B cell (primary cell): ENCODE data around the gene RDH13. TPM values are rescaled to one million over a fixed set of nuclear protein-coding genes. Genes with fewer than 3 reads are reported as not detected.

Experiments
- ATAC-seq: fragments of 200-7000 bp; cut with Tn5 transposase; one replicate; pipeline ENCODE4 v1.10.0; 2021; ENCODE audit warnings: low read depth, mild to moderate bottlenecking, moderate number of reproducible peaks, moderate library complexity
- CTCF ChIA-PET: fragments of 350-600 bp; sonication (Branson Sonifier 250); formaldehyde crosslinking; loops from one replicate; lab custom pipeline; 2021; ENCODE audit warnings: antibody characterized with exemption, inconsistent platforms; lab: Charles Lee
- POLR2A ChIA-PET: fragments of 350-600 bp; sonication (Branson Sonifier 250); formaldehyde crosslinking; loops from one replicate; lab custom pipeline; 2021; ENCODE audit warnings: antibody characterized with exemption; lab: Charles Lee
- DNase-seq: peaks from one replicate; pipeline ENCODE4 v3.0.0; 2013
- H2AFZ ChIP-seq: 2 replicates; pipeline ENCODE4 v1.6.1; 2012; ENCODE audit warnings: mild to moderate bottlenecking, low read depth, low read length; ENCODE audit not compliant: insufficient read depth, poor library complexity, severe bottlenecking
- H3K27ac ChIP-seq, 2 donors: 1 replicate in 1 of 2; 2 replicates in 1 of 2; pipeline ENCODE4 v1.5.1; 2012 to 2013; ENCODE audit warnings: low read length in 2 of 2, mild to moderate bottlenecking in 2 of 2, moderate library complexity in 1 of 2
- H3K27me3 ChIP-seq, 4 experiments: fragments of 200-600 bp in 1 of 4; sonication (generic) in 1 of 4; replicated peaks in 1 of 4; 1 replicate in 2 of 4; 2 replicates in 2 of 4; pipeline versions ENCODE4 v1.6.1 to v1.7.0; 2013 to 2016; ENCODE audit warnings: low read length in 3 of 4, mild to moderate bottlenecking in 2 of 4, mixed read lengths in 1 of 4, moderate library complexity in 1 of 4; ENCODE audit not compliant: insufficient read depth in 4 of 4, control insufficient read depth in 3 of 4; ENCODE audit errors: control extremely low read depth in 1 of 4
- H3K36me3 ChIP-seq, 2 experiments: replicated peaks in 1 of 2; 1 replicate in 1 of 2; 2 replicates in 1 of 2; pipeline versions ENCODE4 v1.6.1 to v1.7.1; 2013; ENCODE audit warnings: low read length in 1 of 2; ENCODE audit not compliant: insufficient read depth in 2 of 2, control insufficient read depth in 1 of 2; ENCODE audit errors: control extremely low read depth in 1 of 2, extremely low read depth in 1 of 2
- H3K4me1 ChIP-seq, 2 donors: fragments of 200-600 bp in 1 of 2; sonication (generic) in 1 of 2; 1 replicate in 1 of 2; 2 replicates in 1 of 2; pipeline versions ENCODE4 v1.5.1 to v1.6.1; 2013 to 2017; ENCODE audit warnings: low read length in 2 of 2; ENCODE audit not compliant: control insufficient read depth in 2 of 2, insufficient read depth in 2 of 2
- H3K4me2 ChIP-seq: replicated peaks from 2 replicates; pipeline ENCODE3; 2012; ENCODE audit warnings: mild to moderate bottlenecking, low read depth, low read length; ENCODE audit not compliant: poor library complexity, severe bottlenecking
- H3K4me3 ChIP-seq, 5 experiments: fragments of 200-600 bp in 1 of 5; sonication (generic) in 1 of 5; 1 replicate in 3 of 5; 2 replicates in 2 of 5; pipeline versions ENCODE4 v1.5.1 to v1.7.0; 2011 to 2016; ENCODE audit warnings: low read length in 4 of 5, mild to moderate bottlenecking in 4 of 5, low read depth in 2 of 5, control low read depth in 1 of 5, moderate library complexity in 1 of 5; ENCODE audit not compliant: insufficient read depth in 1 of 5; ENCODE audit errors: control extremely low read depth in 1 of 5, extremely low read depth in 1 of 5
- H3K79me2 ChIP-seq: fragments of 200-600 bp; sonication (generic); one replicate; pipeline ENCODE4 v1.6.0; 2016; ENCODE audit warnings: low read length; ENCODE audit not compliant: control insufficient read depth, insufficient read depth
- H3K9ac ChIP-seq: fragments of 200-600 bp; sonication (generic); 2 replicates; pipeline ENCODE4 v1.6.1; 2017; ENCODE audit warnings: mild to moderate bottlenecking, low read length, moderate library complexity
- H3K9me3 ChIP-seq, 3 donors: one replicate each; pipeline versions ENCODE4 v1.6.1 to v1.7.1; 2013; ENCODE audit warnings: low read length in 2 of 3; ENCODE audit not compliant: control insufficient read depth in 2 of 3, insufficient read depth in 1 of 3; ENCODE audit errors: control extremely low read depth in 1 of 3
- H4K20me1 ChIP-seq: 2 replicates; pipeline ENCODE4 v1.6.0; 2012; ENCODE audit warnings: mild to moderate bottlenecking, low read length; ENCODE audit not compliant: insufficient read depth, control insufficient read depth, poor library complexity, severe bottlenecking
- H3K27ac Mint-ChIP-seq: one replicate; pipeline ENCODE4 v1.8.0; 2021; ENCODE audit warnings: mixed read lengths
- H3K27me3 Mint-ChIP-seq: one replicate; pipeline ENCODE4 v1.8.0; 2021; ENCODE audit warnings: mixed read lengths
- H3K4me1 Mint-ChIP-seq: one replicate; pipeline ENCODE4 v1.8.0; 2021; ENCODE audit warnings: mixed read lengths
- H3K4me3 Mint-ChIP-seq: one replicate; pipeline ENCODE4 v1.8.0; 2021; ENCODE audit warnings: mixed read lengths
- H3K9me3 Mint-ChIP-seq: one replicate; pipeline ENCODE4 v1.8.0; 2022; ENCODE audit warnings: mixed read lengths; ENCODE audit not compliant: insufficient read depth
- EZH2 ChIP-seq: IDR thresholded peaks from 2 replicates; pipeline ENCODE4 v1.6.1; 2012; ENCODE audit warnings: borderline replicate concordance, low read depth, mild to moderate bottlenecking, moderate library complexity, low read length; ENCODE audit not compliant: insufficient read depth, poor library complexity, severe bottlenecking
- WGBS: methylation state at CpG from one replicate; pipeline ENCODE4 v1.1.5; 2013; ENCODE audit warnings: missing lambda C conversion rate; ENCODE audit not compliant: insufficient coverage; 5-methylcytosine and 5-hydroxymethylcytosine counted together
- intact Hi-C: fragments of 100-400 bp; cut with micrococcal nuclease; formaldehyde crosslinking; loops from one replicate; pipeline ENCODE4 v1.10.0; 2022
- polyA plus RNA-seq: library from polyadenylated mRNA; depleted of rRNA; stranded (reverse); fragments of >200 nt; gene quantifications from 2 replicates; pipeline ENCODE4 v1.2.3, GENCODE V29; 2012
- total RNA-seq, 2 donors: library from RNA; stranded (reverse); fragments of 120-200 nt in 1 of 2; gene quantifications; 1 replicate in 1 of 2; 2 replicates in 1 of 2; pipeline versions ENCODE4 v1.2.3 to v1.2.4, GENCODE V29; 2013 to 2022
- TF ChIP-seq, protein P1 (sequence below): fragments of 200-600 bp; IDR thresholded peaks from one replicate; pipeline ENCODE4 v1.8.0; 2022; ENCODE audit warnings: antibody characterized with exemption, mild to moderate bottlenecking

The RDH13 gene
- total and polyA plus RNA-seq, 2 donors (not counting 1 experiment from before 2014, with no cell fraction given): 17.5 to 20.4 TPM

DNA sequence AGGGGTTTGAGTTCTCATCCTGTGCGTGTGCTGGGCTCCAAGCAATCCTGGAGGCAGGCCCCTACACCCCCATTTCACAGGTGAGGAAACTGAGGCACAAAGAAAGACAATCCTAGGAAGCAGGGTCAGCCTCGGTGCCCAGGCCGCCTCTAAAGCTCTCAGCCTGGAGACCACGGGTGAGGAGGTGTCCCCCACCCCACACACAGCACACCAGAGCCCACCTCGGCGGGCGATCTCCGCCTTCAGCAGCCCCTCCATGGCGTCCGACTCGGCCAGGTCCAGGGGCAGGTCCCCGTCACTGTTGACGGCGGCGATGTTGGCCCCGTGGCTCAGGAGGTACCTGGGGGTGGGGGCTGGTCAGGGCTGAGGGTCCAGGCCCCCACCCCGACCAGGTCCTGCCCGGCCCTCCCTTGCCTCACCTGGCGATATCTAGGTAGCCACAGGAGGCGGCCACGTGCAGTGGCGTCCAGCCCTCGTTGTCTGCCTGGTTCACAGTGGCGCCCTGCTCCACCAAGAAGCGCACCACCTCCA, 49.4 kb upstream of the RDH13 start:
- H3K4me1 Mint-ChIP-seq: peaks cover 35% of the 10 kb centered on the region
- Histone ChIP-seq H3K9ac (no peak overlapping the region), H4K20me1 (peaks cover 71% of the 10 kb centered on the region), H3K9me3 (no peaks in the 10 kb centered on the region), H3K27ac (no peak overlapping the region), H3K4me2 (no peak overlapping the region), H2AFZ (no peak overlapping the region), H3K27me3 (no peaks in the 10 kb centered on the region), H3K36me3 (peaks cover 0 to 22% of the 10 kb centered on the region in 2 experiments), H3K79me2 (peaks cover 43% of the 10 kb centered on the region), H3K4me1 (peaks cover 6 to 36% of the 10 kb centered on the region in 2 donors), H3K4me3 (no peak overlapping the region)
- WGBS: 93% methylated on average over 18 of the region's 25 CpGs
- CTCF ChIA-PET: no interaction called here
- H3K27me3 Mint-ChIP-seq: no peaks in the 10 kb centered on the region
- ATAC-seq (no peak), DNase-seq (no peak)
- TF ChIP-seq, protein P1, sequence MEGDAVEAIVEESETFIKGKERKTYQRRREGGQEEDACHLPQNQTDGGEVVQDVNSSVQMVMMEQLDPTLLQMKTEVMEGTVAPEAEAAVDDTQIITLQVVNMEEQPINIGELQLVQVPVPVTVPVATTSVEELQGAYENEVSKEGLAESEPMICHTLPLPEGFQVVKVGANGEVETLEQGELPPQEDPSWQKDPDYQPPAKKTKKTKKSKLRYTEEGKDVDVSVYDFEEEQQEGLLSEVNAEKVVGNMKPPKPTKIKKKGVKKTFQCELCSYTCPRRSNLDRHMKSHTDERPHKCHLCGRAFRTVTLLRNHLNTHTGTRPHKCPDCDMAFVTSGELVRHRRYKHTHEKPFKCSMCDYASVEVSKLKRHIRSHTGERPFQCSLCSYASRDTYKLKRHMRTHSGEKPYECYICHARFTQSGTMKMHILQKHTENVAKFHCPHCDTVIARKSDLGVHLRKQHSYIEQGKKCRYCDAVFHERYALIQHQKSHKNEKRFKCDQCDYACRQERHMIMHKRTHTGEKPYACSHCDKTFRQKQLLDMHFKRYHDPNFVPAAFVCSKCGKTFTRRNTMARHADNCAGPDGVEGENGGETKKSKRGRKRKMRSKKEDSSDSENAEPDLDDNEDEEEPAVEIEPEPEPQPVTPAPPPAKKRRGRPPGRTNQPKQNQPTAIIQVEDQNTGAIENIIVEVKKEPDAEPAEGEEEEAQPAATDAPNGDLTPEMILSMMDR: no peak
- TF ChIP-seq EZH2: no peak
- no peaks in the 10 kb centered on the region for H3K9me3 Mint-ChIP-seq
- no peak overlapping the region for H3K27ac Mint-ChIP-seq
- H3K4me3 Mint-ChIP-seq: no peak overlapping the region
- POLR2A ChIA-PET: no interaction called here
- intact Hi-C loops: loop anchor here (10.0 kb wide), 3 partner anchors 108 to 998 kb away; partner anchors contain the start of genes PRPF31 and TFPT

- intact Hi-C loops: loop anchor here (10.0 kb wide), 3 partner anchors 107 to 997 kb away; partner anchors contain the start of genes PRPF31 and TFPT
- 94% methylated on average over 17 of the region's 21 CpGs for WGBS
- no peaks in the 10 kb centered on the region for H3K27me3 ChIP-seq
- no peak overlapping the region for H3K9ac ChIP-seq
- H4K20me1 ChIP-seq: peaks cover 63% of the 10 kb centered on the region
- no peak for TF ChIP-seq EZH2
- TF ChIP-seq, protein P1: no peak
- H3K4me1 Mint-ChIP-seq: peaks cover 30% of the 10 kb centered on the region
- POLR2A ChIA-PET: interaction anchor here (0.5 kb wide), 1 partner anchor 762 kb away, joined by 8 read pairs; no protein-coding TSS in a partner anchor
- no peak overlapping the region for H3K27ac Mint-ChIP-seq
- no peak overlapping the region for H3K27ac ChIP-seq
- H3K36me3 ChIP-seq: peaks cover 0 to 22% of the 10 kb centered on the region in 2 experiments
- H3K9me3 ChIP-seq: no peaks in the 10 kb centered on the region
- no peak overlapping the region for H3K4me2 ChIP-seq
- peaks cover 6 to 29% of the 10 kb centered on the region in 2 donors for H3K4me1 ChIP-seq
- peaks cover 39% of the 10 kb centered on the region for H3K79me2 ChIP-seq
- H3K4me3 ChIP-seq: no peak overlapping the region
- no peak overlapping the region for H3K4me3 Mint-ChIP-seq
- no peak for ATAC-seq
- DNase-seq: no peak
- no peaks in the 10 kb centered on the region for H3K27me3 Mint-ChIP-seq
- H3K9me3 Mint-ChIP-seq: no peaks in the 10 kb centered on the region
- H2AFZ ChIP-seq: no peak overlapping the region
- CTCF ChIA-PET: no interaction called here
These were observed 48.4 kb upstream of the RDH13 start for GRCh38 chr19:55111238-55111831.
